ENCODE measurements around the gene GRHL3. TPM values are rescaled to one million over a fixed set of nuclear protein-coding genes. Genes with fewer than 3 reads are reported as not detected.

The GRHL3 gene
- total RNA-seq, 1 donor from 2014 or later, result 35.8 TPM

DNA sequence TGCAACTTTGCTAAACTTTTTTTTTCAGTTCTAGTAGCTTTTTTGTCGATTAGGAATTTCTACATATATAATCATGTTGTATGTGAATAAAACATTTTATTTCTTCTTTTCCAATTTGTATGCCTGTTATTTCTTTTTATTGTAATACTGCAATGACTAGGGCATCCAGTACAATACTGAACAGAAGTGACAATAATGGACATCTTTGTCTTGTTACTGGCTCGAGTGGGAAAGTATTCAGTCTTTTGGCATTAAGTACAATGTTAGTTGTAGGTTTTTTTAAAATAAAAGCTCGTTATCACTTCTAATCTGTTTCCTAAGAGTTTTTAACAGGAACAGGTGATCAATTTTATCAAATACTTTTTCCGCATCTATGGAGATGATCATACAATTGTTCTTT, 84.6 kb downstream of the GRHL3 start:
- DNase-seq, result no peak

Other genes with a start within 250 kb of the GRHL3 start
- gene MYOM3, start 207.2 kb upstream of the GRHL3 start, total RNA-seq, result 32.7 TPM
- 5.0 TPM for gene IL22RA1, start 176.2 kb upstream of the GRHL3 start, total RNA-seq
- gene IFNLR1, start 132.1 kb upstream of the GRHL3 start, total RNA-seq, result 3.4 TPM
- gene STPG1, start 94.4 kb downstream of the GRHL3 start, total RNA-seq, result 2.7 TPM
- 12.0 TPM for gene NIPAL3, start 96.4 kb downstream of the GRHL3 start, total RNA-seq
- gene RCAN3, start 183.5 kb downstream of the GRHL3 start, total RNA-seq, result 10.7 TPM
- 0.49 TPM for gene NCMAP, start 236.7 kb downstream of the GRHL3 start, total RNA-seq